Measurements from ENCODE around the gene FFAR2. TPM values are rescaled to one million over a fixed set of nuclear protein-coding genes. Genes with fewer than 3 reads are reported as not detected.
A peak's percentile ranks its signal among the peaks of the same experiment; 100 is the strongest.
"Not testable (repeated sequence)": the region's sequence is repeated elsewhere in the genome, so short reads cannot be mapped to it uniquely, and the experiment has no call there.

The FFAR2 gene
- polyA plus RNA-seq, 3 donors from 2014 or later, result 0.12 to 1.6 (median 0.15) TPM

- peak; percentile 61 to 74 (median 69) for DNase-seq
- no peaks in the 10 kb centered on the region for H3K9me3 Mint-ChIP-seq
- H3K4me3 Mint-ChIP-seq, result no peak overlapping the region
- peak overlapping the region in 2 of 6 donors; percentile 62 to 69 for H3K27ac Mint-ChIP-seq
- peaks cover 1 to 2% (median 2%) of the 10 kb centered on the region in 3 donors for H3K27me3 Mint-ChIP-seq (ENCODE audit: low read depth in 3 of 3)
- no peaks in the 10 kb centered on the region for H3K36me3 Mint-ChIP-seq
- H3K4me1 Mint-ChIP-seq, result peaks cover 21 to 32% of the 10 kb centered on the region in 2 donors
Observed at GRCh38 chr19:35468637-35469036, 20.6 kb downstream of the FFAR2 start.

DNA sequence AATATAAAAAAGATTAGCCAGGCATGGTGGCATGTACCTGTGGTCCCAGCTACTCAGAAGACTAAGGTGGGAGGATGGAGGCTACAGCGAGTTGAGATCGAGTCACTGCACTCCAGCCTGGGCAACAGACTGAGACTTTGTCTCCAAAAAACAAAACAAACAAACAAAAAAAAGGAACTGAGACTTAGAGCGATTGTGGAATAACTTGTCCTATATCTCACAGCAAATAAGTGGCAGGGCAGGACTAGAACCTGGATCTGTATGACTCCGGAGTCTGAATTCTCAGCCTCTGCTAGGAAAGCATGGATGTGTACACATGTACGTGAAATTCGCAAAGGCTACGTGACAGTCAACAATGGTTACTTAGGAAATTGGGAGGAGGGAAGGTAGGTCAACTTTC is 22.1 kb downstream of the FFAR2 start:
- Mint-ChIP-seq H3K36me3 (no peaks in the 10 kb centered on the region), H3K4me1 (peaks cover 11 to 18% of the 10 kb centered on the region in 2 donors), H3K27me3 (ENCODE audit: low read depth in 3 of 3) (peaks cover 0 to 2% (median 2%) of the 10 kb centered on the region in 3 donors), H3K4me3 (no peak overlapping the region), H3K9me3 (no peaks in the 10 kb centered on the region), H3K27ac (no peak overlapping the region)
- no peak for DNase-seq

DNA sequence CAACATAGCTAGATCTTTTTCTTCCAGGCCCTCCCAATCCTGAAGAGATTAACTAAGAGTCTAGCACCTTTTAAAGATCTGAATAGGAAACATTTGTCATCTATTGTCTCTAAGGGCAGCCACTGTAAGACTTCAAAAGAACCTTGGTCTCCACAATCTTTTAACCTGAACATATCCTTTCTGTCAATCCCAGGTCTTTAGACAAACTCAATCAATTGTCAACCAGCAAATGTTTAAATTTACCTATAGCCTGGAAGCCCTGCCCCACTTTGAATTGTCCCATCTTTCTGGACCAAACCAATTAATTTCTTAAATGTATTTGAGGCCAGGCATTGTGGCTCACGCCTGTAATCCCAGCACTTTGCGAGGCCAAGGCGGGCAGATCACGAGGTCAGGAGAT is 23.0 kb downstream of the FFAR2 start:
- not testable (repeated sequence) for H3K4me3 Mint-ChIP-seq

DNA sequence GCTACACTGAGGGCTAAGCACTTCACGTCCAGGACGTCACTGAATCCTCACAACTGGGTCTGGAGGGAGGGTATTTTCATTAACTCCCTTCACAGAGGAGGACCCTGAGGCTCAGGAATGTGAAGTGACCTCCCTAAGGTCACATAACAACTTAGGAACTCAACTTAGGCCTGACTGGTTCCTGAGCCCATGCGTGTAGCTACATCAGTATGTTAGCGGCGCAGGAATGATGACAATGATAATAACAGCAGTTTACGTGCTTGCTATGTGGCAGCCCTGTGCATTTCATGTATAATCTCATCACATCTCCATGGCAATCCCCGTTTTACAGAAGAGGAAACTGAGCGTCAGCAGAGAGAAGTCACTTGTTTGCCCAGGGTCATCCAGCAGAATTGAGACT is 23.9 kb downstream of the FFAR2 start:
- H3K27me3 Mint-ChIP-seq (ENCODE audit: low read depth in 3 of 3), result peaks cover 0 to 7% (median 2%) of the 10 kb centered on the region in 3 donors
- peaks cover 7 to 13% of the 10 kb centered on the region in 2 donors for H3K4me1 Mint-ChIP-seq
- no peak overlapping the region for H3K4me3 Mint-ChIP-seq
- no peak for DNase-seq
- no peak overlapping the region for H3K27ac Mint-ChIP-seq
- no peaks in the 10 kb centered on the region for H3K9me3 Mint-ChIP-seq
- H3K36me3 Mint-ChIP-seq, result peaks cover 0 to 3% (median 0%) of the 10 kb centered on the region in 3 donors

More for the DNA sequence above, 23.0 kb downstream of the FFAR2 start:
- H3K9me3 Mint-ChIP-seq; H3K27ac Mint-ChIP-seq; H3K36me3 Mint-ChIP-seq; DNase-seq; H3K27me3 Mint-ChIP-seq (ENCODE audit: low read depth in 3 of 3): not testable (repeated sequence)
- H3K4me1 Mint-ChIP-seq, result peaks cover 7 to 13% of the 10 kb centered on the region in 2 donors

- no peaks in the 10 kb centered on the region for H3K9me3 Mint-ChIP-seq
- H3K4me3 Mint-ChIP-seq, result no peak overlapping the region
- H3K27ac Mint-ChIP-seq, result no peak overlapping the region
- H3K4me1 Mint-ChIP-seq, result no peaks in the 10 kb centered on the region
- H3K27me3 Mint-ChIP-seq (ENCODE audit: low read depth in 3 of 3), result peaks cover 0 to 7% (median 2%) of the 10 kb centered on the region in 3 donors
- peaks cover 0 to 3% (median 0%) of the 10 kb centered on the region in 3 donors for H3K36me3 Mint-ChIP-seq
- no peak for DNase-seq
Observed at GRCh38 chr19:35474104-35474503, 26.0 kb downstream of the FFAR2 start.

DNA sequence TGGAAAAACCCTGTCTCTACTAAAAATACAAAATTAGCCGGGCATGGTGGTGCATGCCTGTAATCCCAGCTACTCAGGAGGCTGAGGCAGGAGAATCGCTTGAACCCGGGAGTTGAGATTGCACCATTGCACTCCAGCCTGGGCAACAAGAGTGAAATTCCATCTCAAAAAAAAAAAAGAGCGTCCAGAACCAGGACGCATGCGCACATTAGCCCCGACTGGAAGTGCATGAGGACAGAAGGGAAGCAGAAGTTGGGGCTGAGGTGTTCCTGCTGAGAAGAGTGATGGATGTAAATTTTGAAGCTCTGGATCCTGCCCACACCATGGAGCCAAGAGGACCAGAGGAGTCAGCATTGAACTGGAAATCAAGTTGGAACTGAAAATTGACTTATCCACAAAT is 26.5 kb downstream of the FFAR2 start:
- not testable (repeated sequence) for H3K36me3 Mint-ChIP-seq; H3K9me3 Mint-ChIP-seq; DNase-seq; H3K27ac Mint-ChIP-seq; H3K4me1 Mint-ChIP-seq; H3K27me3 Mint-ChIP-seq (ENCODE audit: low read depth in 3 of 3); H3K4me3 Mint-ChIP-seq

DNA sequence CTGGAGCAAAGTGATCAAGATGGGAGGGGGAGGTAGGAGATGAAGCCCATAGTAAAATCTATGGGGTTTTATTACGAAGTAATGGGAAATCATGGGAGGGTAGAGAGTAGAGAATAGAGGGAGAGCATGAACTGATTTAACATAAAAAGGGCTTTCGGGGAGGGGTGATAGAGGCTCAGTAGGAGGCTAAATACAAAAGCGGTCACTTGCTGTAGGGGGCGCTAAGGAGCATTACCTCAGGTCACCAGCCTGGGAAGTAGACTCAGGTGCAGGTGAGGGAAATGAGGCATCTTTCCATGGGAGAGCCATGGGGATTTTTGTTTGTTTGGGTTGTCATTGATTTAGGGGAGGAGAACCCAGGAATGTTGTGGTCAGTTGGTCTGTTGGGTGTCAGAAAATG is 28.1 kb downstream of the FFAR2 start:
- no peaks in the 10 kb centered on the region for H3K9me3 Mint-ChIP-seq
- DNase-seq, result no peak
- H3K27ac Mint-ChIP-seq, result peak overlapping the region in 1 of 6 donors; percentile 22
- H3K4me1 Mint-ChIP-seq, result no peaks in the 10 kb centered on the region
- H3K36me3 Mint-ChIP-seq, result peaks cover 0 to 3% (median 0%) of the 10 kb centered on the region in 3 donors
- peaks cover 0 to 9% (median 0%) of the 10 kb centered on the region in 3 donors for H3K27me3 Mint-ChIP-seq (ENCODE audit: low read depth in 3 of 3)
- H3K4me3 Mint-ChIP-seq, result no peak overlapping the region

DNA sequence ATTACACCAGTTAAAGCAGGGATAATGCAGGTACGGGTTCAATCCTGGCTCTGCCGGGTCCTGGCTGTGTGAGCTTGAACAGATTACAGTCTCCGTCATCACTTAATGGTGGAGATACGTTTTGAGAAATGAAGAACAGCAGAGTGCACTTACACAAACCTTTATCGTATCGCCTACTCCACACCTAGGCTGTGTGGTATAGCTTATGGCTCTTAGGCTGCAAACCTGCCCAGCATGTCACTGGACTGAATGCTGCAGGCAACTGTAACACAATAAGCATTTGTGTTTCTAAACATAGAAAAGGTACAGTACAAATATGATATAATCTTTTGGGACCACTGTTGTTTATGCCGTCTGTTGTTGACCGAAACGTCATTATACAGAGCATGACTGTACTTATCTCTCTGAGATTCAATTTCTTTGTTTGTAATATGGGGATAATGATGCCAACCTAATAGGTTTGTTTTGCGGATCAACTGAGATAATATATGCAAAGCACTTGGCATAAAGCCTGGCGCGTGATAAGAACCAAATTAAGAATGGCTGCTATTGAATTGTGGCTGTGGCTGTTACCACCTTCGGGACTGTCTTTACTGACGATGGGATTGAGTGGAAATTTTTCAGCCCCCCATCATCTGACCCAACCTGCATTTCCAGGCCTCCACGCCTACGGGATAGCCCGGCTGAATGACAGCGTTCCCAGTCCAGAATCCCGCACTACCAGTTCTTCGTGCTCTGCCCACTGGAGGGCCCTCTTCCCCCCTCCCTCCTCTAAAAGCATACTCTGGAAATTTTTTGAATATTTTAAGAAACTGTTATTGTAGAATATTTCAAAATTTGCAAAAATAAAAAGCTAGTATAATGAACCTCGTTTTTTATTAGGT is 31.0 kb downstream of the FFAR2 start:
- Mint-ChIP-seq H3K36me3 (peaks cover 0 to 3% (median 0%) of the 10 kb centered on the region in 3 donors), H3K4me1 (no peaks in the 10 kb centered on the region), H3K9me3 (no peaks in the 10 kb centered on the region), H3K27ac (no peak overlapping the region), H3K27me3 (ENCODE audit: low read depth in 3 of 3) (peaks cover 0 to 14% (median 5%) of the 10 kb centered on the region in 3 donors), H3K4me3 (no peak overlapping the region)
- no peak for DNase-seq

DNA sequence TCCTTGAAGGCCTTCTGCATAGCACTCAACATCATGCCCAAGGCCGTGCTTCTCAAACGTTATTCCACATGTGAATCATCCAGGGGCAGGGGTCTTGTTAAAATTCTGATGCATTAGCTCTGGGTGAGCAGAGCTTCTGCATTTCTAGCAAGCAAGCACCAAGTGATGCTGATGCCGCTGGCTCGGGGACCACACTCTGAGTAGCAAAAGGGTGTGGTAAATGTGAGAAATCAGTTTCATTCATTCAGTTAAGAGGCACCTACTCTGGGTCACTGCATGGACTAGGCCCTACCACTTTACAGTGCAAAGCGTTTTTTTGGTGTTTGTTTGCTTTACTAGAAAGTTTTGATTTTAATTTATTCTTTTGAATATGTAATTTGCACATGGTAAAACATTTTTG is 35.0 kb downstream of the FFAR2 start:
- Mint-ChIP-seq H3K4me1 (no peaks in the 10 kb centered on the region), H3K9me3 (no peaks in the 10 kb centered on the region), H3K27ac (no peak overlapping the region), H3K27me3 (ENCODE audit: low read depth in 3 of 3) (peaks cover 7 to 13% (median 9%) of the 10 kb centered on the region in 3 donors), H3K4me3 (no peak overlapping the region), H3K36me3 (no peaks in the 10 kb centered on the region)
- no peak for DNase-seq

- Mint-ChIP-seq H3K4me3 (no peak overlapping the region), H3K27ac (no peak overlapping the region), H3K27me3 (ENCODE audit: low read depth in 3 of 3) (peaks cover 7 to 11% (median 10%) of the 10 kb centered on the region in 3 donors), H3K9me3 (no peaks in the 10 kb centered on the region), H3K4me1 (no peaks in the 10 kb centered on the region), H3K36me3 (no peaks in the 10 kb centered on the region)
- DNase-seq, result no peak
Observed at GRCh38 chr19:35484252-35485036, 36.4 kb downstream of the FFAR2 start.

- H3K9me3 Mint-ChIP-seq, result peaks cover 0 to 2% (median 0%) of the 10 kb centered on the region in 6 donors
- H3K27ac Mint-ChIP-seq, result no peak overlapping the region
- no peaks in the 10 kb centered on the region for H3K4me1 Mint-ChIP-seq
- DNase-seq, result no peak
- no peaks in the 10 kb centered on the region for H3K36me3 Mint-ChIP-seq
- peaks cover 9 to 13% (median 11%) of the 10 kb centered on the region in 3 donors for H3K27me3 Mint-ChIP-seq (ENCODE audit: low read depth in 3 of 3)
- no peak overlapping the region for H3K4me3 Mint-ChIP-seq
Observed at GRCh38 chr19:35486268-35486708, 38.2 kb downstream of the FFAR2 start.

GRCh38 chr19:35487656-35488182 is 39.7 kb downstream of the FFAR2 start:
- H3K27ac Mint-ChIP-seq, result no peak overlapping the region
- H3K9me3 Mint-ChIP-seq, result peaks cover 0 to 2% (median 0%) of the 10 kb centered on the region in 6 donors
- H3K4me3 Mint-ChIP-seq, result no peak overlapping the region
- DNase-seq, result no peak
- no peaks in the 10 kb centered on the region for H3K4me1 Mint-ChIP-seq
- no peaks in the 10 kb centered on the region for H3K36me3 Mint-ChIP-seq
- peaks cover 7 to 11% (median 11%) of the 10 kb centered on the region in 3 donors for H3K27me3 Mint-ChIP-seq (ENCODE audit: low read depth in 3 of 3)

GRCh38 chr19:35488677-35489076 is 40.6 kb downstream of the FFAR2 start:
- no peak overlapping the region for H3K27ac Mint-ChIP-seq
- DNase-seq, result no peak
- H3K27me3 Mint-ChIP-seq (ENCODE audit: low read depth in 3 of 3), result peaks cover 5 to 11% (median 9%) of the 10 kb centered on the region in 3 donors

More at GRCh38 chr19:35488677-35489076, 40.6 kb downstream of the FFAR2 start:
- H3K4me1 Mint-ChIP-seq, result no peaks in the 10 kb centered on the region
- H3K4me3 Mint-ChIP-seq, result no peak overlapping the region
- H3K36me3 Mint-ChIP-seq, result no peaks in the 10 kb centered on the region
- H3K9me3 Mint-ChIP-seq, result peaks cover 0 to 2% (median 0%) of the 10 kb centered on the region in 6 donors
